Mesenchymal stem cell (in vitro differentiated cells and primary cell): Measurements from ENCODE around the gene AGAP6.
"Not testable (repeated sequence)": the region's sequence is repeated elsewhere in the genome, so short reads cannot be mapped to it uniquely, and the experiment has no call there.

Source experiments
- DNase-seq: peaks from one replicate; pipeline ENCODE4 v3.0.0-alpha.2; 2013
- H2AFZ ChIP-seq: one replicate; pipeline ENCODE4 v1.6.1; 2013; ENCODE audit warnings: low read depth, mild to moderate bottlenecking, control low read depth, inconsistent platforms, low read length, moderate library complexity
- H2AK5ac ChIP-seq: 2 replicates; pipeline ENCODE4 v1.6.1; 2013; ENCODE audit warnings: low read length, moderate library complexity, mild to moderate bottlenecking, inconsistent platforms; ENCODE audit not compliant: severe bottlenecking
- H2BK120ac ChIP-seq: one replicate; pipeline ENCODE4 v1.6.1; 2013; ENCODE audit warnings: low read depth, mild to moderate bottlenecking, inconsistent platforms, low read length, moderate library complexity
- H2BK12ac ChIP-seq, 2 experiments: one replicate each; pipeline ENCODE4 v1.6.1; 2013; ENCODE audit warnings: inconsistent platforms in 2 of 2, low read length in 2 of 2, mild to moderate bottlenecking in 2 of 2, moderate library complexity in 2 of 2, control low read depth in 1 of 2
- H2BK15ac ChIP-seq: one replicate; pipeline ENCODE4 v1.6.1; 2013; ENCODE audit warnings: mild to moderate bottlenecking, low read depth, inconsistent platforms; ENCODE audit not compliant: poor library complexity, severe bottlenecking
- H2BK5ac ChIP-seq: 2 replicates; pipeline ENCODE4 v1.6.1; 2013; ENCODE audit warnings: low read depth, mild to moderate bottlenecking, low read length, control low read depth, inconsistent platforms; ENCODE audit not compliant: poor library complexity, severe bottlenecking
- H3K14ac ChIP-seq, 2 experiments: one replicate each; pipeline ENCODE4 v1.6.1; 2013; ENCODE audit warnings: inconsistent platforms in 2 of 2, low read length in 2 of 2, control low read depth in 1 of 2, mild to moderate bottlenecking in 1 of 2, moderate library complexity in 1 of 2
- H3K18ac ChIP-seq, 2 experiments: one replicate each; pipeline ENCODE4 v1.6.1; 2013; ENCODE audit warnings: inconsistent platforms in 2 of 2, low read length in 2 of 2, control low read depth in 1 of 2, low read depth in 1 of 2, mild to moderate bottlenecking in 1 of 2
- H3K23ac ChIP-seq, 2 experiments: one replicate each; pipeline ENCODE4 v1.6.1; 2013; ENCODE audit warnings: inconsistent platforms in 2 of 2, low read length in 2 of 2, mild to moderate bottlenecking in 2 of 2, moderate library complexity in 2 of 2, control low read depth in 1 of 2
- H3K27ac ChIP-seq: 2 replicates; pipeline ENCODE4 v1.5.1; 2013; ENCODE audit warnings: mild to moderate bottlenecking, moderate library complexity, low read length, control low read depth, inconsistent platforms; ENCODE audit not compliant: poor library complexity, severe bottlenecking
- H3K27me3 ChIP-seq, 2 experiments: 2 replicates each; pipeline versions ENCODE4 v1.6.1 to v1.7.0; 2013; ENCODE audit warnings: low read length in 2 of 2, mild to moderate bottlenecking in 2 of 2, moderate library complexity in 2 of 2, control low read depth in 1 of 2, inconsistent platforms in 1 of 2; ENCODE audit not compliant: control insufficient read depth in 1 of 2, insufficient read depth in 1 of 2
- H3K36me3 ChIP-seq, 2 experiments: 2 replicates each; pipeline versions ENCODE4 v1.6.1 to v1.7.0; 2013; ENCODE audit warnings: low read length in 2 of 2, control low read depth in 1 of 2, inconsistent platforms in 1 of 2, low read depth in 1 of 2, mild to moderate bottlenecking in 1 of 2; ENCODE audit not compliant: insufficient read depth in 2 of 2, control insufficient read depth in 1 of 2
- H3K4ac ChIP-seq, 2 experiments: one replicate each; pipeline ENCODE4 v1.6.1; 2013; ENCODE audit warnings: inconsistent platforms in 2 of 2, low read length in 2 of 2, mild to moderate bottlenecking in 2 of 2, moderate library complexity in 2 of 2, control low read depth in 1 of 2, low read depth in 1 of 2
- H3K4me1 ChIP-seq: 2 replicates; pipeline ENCODE4 v1.6.1; 2013; ENCODE audit warnings: low read depth, low read length, control low read depth; ENCODE audit not compliant: control insufficient read depth, insufficient read depth
- H3K4me2 ChIP-seq: 2 replicates; pipeline ENCODE4 v1.6.1; 2013; ENCODE audit warnings: low read length, mild to moderate bottlenecking, inconsistent platforms; ENCODE audit not compliant: poor library complexity, severe bottlenecking
- H3K4me3 ChIP-seq, 2 experiments: 2 replicates each; pipeline versions ENCODE4 v1.5.1 to v1.7.0; 2013; ENCODE audit warnings: low read length in 2 of 2, mild to moderate bottlenecking in 2 of 2, control low read depth in 1 of 2, low read depth in 1 of 2; ENCODE audit not compliant: insufficient read depth in 1 of 2
- H3K79me1 ChIP-seq: replicated peaks from 2 replicates; pipeline ENCODE4 v1.6.1; 2013; ENCODE audit warnings: mild to moderate bottlenecking, control low read depth, low read length, inconsistent platforms; ENCODE audit not compliant: poor library complexity, severe bottlenecking
- H3K9ac ChIP-seq: 2 replicates; pipeline ENCODE4 v1.7.0; 2013; ENCODE audit warnings: mild to moderate bottlenecking, low read length, moderate library complexity
- H3K9me3 ChIP-seq: 2 replicates; pipeline ENCODE4 v1.7.0; 2013; ENCODE audit warnings: mild to moderate bottlenecking, low read length; ENCODE audit not compliant: control insufficient read depth
- H4K8ac ChIP-seq: one replicate; pipeline ENCODE4 v1.6.1; 2013; ENCODE audit warnings: inconsistent platforms, mild to moderate bottlenecking, low read length, moderate library complexity
- H4K91ac ChIP-seq: one replicate; pipeline ENCODE4 v1.6.1; 2013; ENCODE audit warnings: mild to moderate bottlenecking, low read length, inconsistent platforms
- WGBS: methylation state at CpG from one replicate; pipeline ENCODE4 v1.1.7; 2013; ENCODE audit warnings: mixed read lengths; 5-methylcytosine and 5-hydroxymethylcytosine counted together

Gene AGAP6

GRCh38 chr10:50047594-50047993 is 59.4 kb downstream of the AGAP6 start:
- H3K4me3 ChIP-seq, H3K4me2 ChIP-seq, H3K79me1 ChIP-seq, H3K9me3 ChIP-seq, H2BK12ac ChIP-seq, H2AK5ac ChIP-seq, H3K18ac ChIP-seq, H3K9ac ChIP-seq, H3K27ac ChIP-seq, H3K23ac ChIP-seq, H4K91ac ChIP-seq, H3K36me3 ChIP-seq, H3K4me1 ChIP-seq, H4K8ac ChIP-seq, H3K4ac ChIP-seq, H2BK15ac ChIP-seq, H2BK5ac ChIP-seq, H2BK120ac ChIP-seq, H3K27me3 ChIP-seq, DNase-seq, H2AFZ ChIP-seq, H3K14ac ChIP-seq: not testable (repeated sequence)
- 88% methylated on average over 3 of the region's 5 CpGs for WGBS

- H3K18ac ChIP-seq, result peak overlapping the region in 1 of 2 experiments; percentile 11
- not testable (repeated sequence) for H3K36me3 ChIP-seq, H3K4ac ChIP-seq, H3K4me1 ChIP-seq, H2BK15ac ChIP-seq, H3K9me3 ChIP-seq, H3K27ac ChIP-seq, H3K4me2 ChIP-seq, H2BK5ac ChIP-seq, H4K8ac ChIP-seq, H3K79me1 ChIP-seq, H3K27me3 ChIP-seq, H2AFZ ChIP-seq, H2AK5ac ChIP-seq, H2BK120ac ChIP-seq, H2BK12ac ChIP-seq, H3K23ac ChIP-seq, H3K14ac ChIP-seq
- peak overlapping the region in 1 of 2 experiments; percentile 56 for H3K4me3 ChIP-seq
- peak overlapping the region; percentile 50 for H4K91ac ChIP-seq
- H3K9ac ChIP-seq, result peak overlapping the region; percentile 26
- WGBS, result 77% methylated on average over 3 of the region's 3 CpGs
- DNase-seq, result peak; percentile 74
Observed at GRCh38 chr10:50051995-50052660, 63.9 kb downstream of the AGAP6 start.

- H2BK120ac ChIP-seq, H2AK5ac ChIP-seq, H3K4me2 ChIP-seq, DNase-seq, H3K9me3 ChIP-seq, H4K8ac ChIP-seq, H3K14ac ChIP-seq, H3K18ac ChIP-seq, H3K27me3 ChIP-seq, H3K4me1 ChIP-seq, H3K79me1 ChIP-seq, H3K4me3 ChIP-seq, H2BK5ac ChIP-seq, H3K4ac ChIP-seq, H2BK15ac ChIP-seq, H2AFZ ChIP-seq, H3K9ac ChIP-seq, H3K23ac ChIP-seq, H3K36me3 ChIP-seq, H3K27ac ChIP-seq: not testable (repeated sequence)
- WGBS, result 76% methylated on average over 5 of the region's 6 CpGs
- H2BK12ac ChIP-seq, result peak overlapping the region in 1 of 2 experiments; percentile 54
- H4K91ac ChIP-seq, result peak overlapping the region; percentile 50
Observed at GRCh38 chr10:50052778-50053376, 64.7 kb downstream of the AGAP6 start.

- not testable (repeated sequence) for H2BK15ac ChIP-seq, H3K36me3 ChIP-seq, H3K4ac ChIP-seq, H3K18ac ChIP-seq, H4K91ac ChIP-seq, H3K79me1 ChIP-seq, H3K9me3 ChIP-seq, H3K27ac ChIP-seq, H3K27me3 ChIP-seq, H3K4me3 ChIP-seq, H2AK5ac ChIP-seq, H3K4me2 ChIP-seq, H3K23ac ChIP-seq, H3K4me1 ChIP-seq, H2BK120ac ChIP-seq, H2BK5ac ChIP-seq, H2AFZ ChIP-seq, DNase-seq, H4K8ac ChIP-seq, H3K9ac ChIP-seq, H3K14ac ChIP-seq, H2BK12ac ChIP-seq
- 90% methylated on average over 2 of the region's 5 CpGs for WGBS
Observed at GRCh38 chr10:50055494-50056292, 67.5 kb downstream of the AGAP6 start.
